HG02571 (cell line): ENCODE data around the gene RERE.
"Not testable (repeated sequence)": the region's sequence is repeated elsewhere in the genome, so short reads cannot be mapped to it uniquely, and the experiment has no call there.

Source experiments
- ATAC-seq: cut with Tn5 transposase; IDR thresholded peaks from one replicate; pipeline ENCODE4 v1.9.1; 2021; ENCODE audit warnings: mild to moderate bottlenecking, moderate library complexity; ENCODE audit not compliant: unreplicated experiment

The RERE gene

GRCh38 chr1:8809342-8809736 lies 8.1 kb downstream of the RERE start:
- ATAC-seq, result no peak

DNA sequence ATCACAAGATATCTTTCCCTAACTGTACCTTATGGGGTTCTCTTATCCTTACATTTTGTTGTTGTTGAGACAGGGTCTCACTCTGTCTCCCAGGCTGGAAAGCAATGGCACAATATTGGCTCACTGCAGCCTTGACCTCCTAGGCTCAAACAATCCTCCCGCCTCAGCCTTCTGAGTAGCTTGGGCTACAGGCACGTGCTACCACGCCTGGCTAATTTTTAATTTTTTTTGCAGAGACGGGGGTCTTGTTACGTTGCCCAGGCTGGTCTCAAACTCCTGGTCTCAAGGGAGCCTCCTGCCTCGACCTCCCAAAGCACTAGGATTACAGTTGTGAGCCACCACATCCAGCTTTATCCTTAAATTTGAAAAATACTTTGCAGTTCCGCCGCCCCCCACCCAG lies 10.4 kb downstream of the RERE start:
- no peak for ATAC-seq

DNA sequence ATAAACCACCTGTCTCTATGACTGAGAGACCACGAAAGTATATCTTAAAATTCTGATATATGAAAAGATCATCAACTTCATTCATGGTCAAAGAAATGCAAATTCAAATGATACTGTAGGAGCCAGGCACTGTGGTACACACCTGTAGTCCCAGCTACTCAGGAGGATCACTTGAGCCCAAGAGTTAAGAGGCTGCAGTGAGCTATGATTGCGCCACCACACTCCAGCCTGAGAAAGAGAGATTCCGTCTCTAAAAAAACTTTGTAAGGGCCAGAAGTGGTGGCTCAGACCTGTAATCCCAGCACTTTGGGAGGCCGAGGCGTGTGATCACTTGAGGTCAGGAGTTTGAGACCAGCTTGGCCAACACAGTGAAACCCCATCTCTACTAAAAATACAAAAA lies 17.0 kb downstream of the RERE start:
- no peak for ATAC-seq

- ATAC-seq, result no peak
Observed at GRCh38 chr1:8797216-8797615, 20.2 kb downstream of the RERE start.

- no peak for ATAC-seq
Observed at GRCh38 chr1:8796812-8797211, 20.6 kb downstream of the RERE start.

- no peak for ATAC-seq
Observed at GRCh38 chr1:8794605-8795004, 22.8 kb downstream of the RERE start.

GRCh38 chr1:8791819-8792218 lies 25.6 kb downstream of the RERE start:
- no peak for ATAC-seq

DNA sequence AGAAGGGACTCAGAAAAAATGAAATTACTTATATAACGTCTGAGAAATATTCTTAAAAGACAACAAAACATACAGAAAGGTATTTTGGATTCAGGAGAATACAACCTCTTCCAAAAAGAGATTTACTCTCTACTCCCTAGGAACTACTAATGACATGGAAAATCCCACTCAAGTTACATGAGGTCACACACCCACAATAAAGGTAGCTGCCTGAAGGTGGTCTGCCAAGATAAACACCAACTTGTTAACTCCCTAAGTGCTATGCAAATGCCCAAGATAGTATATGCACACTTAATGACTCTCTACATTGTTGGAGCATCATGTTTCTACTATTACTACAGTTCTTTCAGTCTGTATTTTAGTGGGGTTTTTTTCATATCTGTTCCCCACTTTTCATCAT lies 26.5 kb downstream of the RERE start:
- ATAC-seq, result no peak

- ATAC-seq, result no peak
Observed at GRCh38 chr1:8790478-8790877, 27.0 kb downstream of the RERE start.

GRCh38 chr1:8789314-8790214 lies 27.9 kb downstream of the RERE start:
- ATAC-seq, result no peak

DNA sequence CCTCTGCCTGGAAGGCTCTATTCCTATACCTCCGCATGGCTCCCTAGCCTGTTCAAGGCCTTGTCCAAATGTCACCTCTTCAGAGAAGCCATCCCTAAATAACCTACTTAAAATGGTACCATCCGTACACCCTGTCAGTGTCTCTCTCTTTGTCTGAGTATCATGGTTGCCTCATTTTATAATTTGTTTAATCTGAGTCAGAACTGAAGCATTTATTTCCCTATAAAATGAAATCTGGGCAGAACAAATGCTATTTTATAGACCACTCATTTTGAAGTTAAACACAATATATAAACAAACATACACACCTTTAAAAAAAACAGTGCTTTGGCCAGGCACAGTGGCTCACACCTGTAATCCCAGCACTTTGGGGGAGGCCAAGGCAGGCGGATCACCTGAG lies 30.2 kb downstream of the RERE start:
- no peak for ATAC-seq

- not testable (repeated sequence) for ATAC-seq
Observed at GRCh38 chr1:8786204-8786603, 31.2 kb downstream of the RERE start.

- no peak for ATAC-seq
Observed at GRCh38 chr1:8782955-8783354, 34.5 kb downstream of the RERE start.

DNA sequence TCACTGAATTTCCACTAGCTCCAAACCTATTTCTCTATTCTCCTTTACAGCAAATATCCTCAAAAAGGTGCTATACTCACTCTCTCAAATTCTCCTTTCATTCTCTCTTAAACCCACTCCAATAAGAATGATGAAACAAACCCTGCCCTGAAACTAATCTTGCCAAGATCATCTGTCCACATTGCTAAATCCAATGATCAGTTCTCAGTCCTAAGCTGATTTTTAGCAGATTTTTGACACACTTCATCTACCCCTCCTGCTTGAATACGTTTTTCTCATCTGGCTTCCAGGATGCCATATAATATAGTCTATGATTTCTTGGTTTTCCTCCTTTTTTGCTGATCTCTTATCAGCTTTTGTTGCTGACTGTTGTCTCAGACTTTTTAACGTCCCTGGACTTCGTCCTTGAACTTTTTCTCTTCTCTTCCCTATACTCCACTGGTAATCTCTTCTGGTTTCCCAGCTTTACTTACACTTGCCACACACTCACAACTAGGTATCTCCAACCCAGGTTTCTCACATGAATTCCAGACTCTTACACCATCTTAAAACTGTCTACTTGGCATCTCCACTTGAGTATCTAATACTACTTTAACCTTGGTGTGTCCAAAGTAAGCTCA lies 35.3 kb downstream of the RERE start:
- ATAC-seq, result no peak

- ATAC-seq, result no peak
Observed at GRCh38 chr1:8780405-8780804, 37.0 kb downstream of the RERE start.

- ATAC-seq, result no peak
Observed at GRCh38 chr1:8777867-8778266, 39.6 kb downstream of the RERE start.

DNA sequence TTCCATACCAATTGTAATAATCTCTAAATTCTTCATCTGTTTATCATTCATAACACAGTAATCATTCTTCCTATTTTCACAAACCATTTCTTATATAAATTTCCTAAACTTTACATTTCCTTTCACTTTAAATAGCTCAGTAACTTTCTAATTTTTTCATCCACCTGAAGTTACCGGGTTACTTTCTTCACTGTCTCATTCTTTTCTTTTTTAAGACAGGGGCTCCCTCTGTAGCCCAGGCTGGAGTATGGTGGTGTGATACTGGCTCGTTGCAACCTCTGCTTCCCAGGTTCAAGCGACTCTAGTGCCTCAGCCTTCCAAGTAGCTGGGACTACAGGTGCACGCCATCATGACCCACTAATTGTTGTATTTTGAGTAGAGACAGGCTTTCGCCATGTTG lies 41.3 kb downstream of the RERE start:
- ATAC-seq, result no peak

GRCh38 chr1:8767006-8767405 lies 50.4 kb downstream of the RERE start:
- ATAC-seq, result no peak

- ATAC-seq, result no peak
Observed at GRCh38 chr1:8765198-8765597, 52.2 kb downstream of the RERE start.

DNA sequence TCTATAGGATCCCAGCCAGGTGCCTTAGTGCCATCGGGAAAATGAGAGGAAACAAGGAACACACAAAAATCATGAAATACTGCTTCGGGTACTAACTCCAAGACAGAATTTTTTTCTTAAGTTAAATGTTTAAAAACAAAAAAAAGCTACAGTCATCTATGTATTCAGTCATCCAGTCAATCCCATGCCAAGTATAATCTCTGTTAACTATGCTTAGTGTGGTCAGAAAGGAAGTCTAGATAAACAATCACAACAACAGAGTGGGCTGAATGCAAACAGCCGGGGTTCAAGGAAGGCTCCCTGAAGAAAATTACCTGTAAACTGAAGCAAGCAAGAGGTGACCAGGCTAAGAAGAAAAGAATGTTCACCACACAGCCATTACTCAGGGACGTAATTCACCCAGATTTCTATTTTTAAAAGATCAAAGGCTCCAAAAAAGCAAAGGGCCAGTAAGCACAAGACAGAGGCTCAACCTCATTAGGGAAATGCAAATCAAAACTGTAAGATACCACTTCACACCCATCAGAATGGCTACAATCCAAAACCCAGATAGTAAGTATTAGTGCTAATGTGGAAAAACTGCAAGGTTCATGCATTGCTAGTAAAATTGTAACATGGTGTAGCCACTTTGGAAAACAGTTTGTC lies 53.0 kb downstream of the RERE start:
- ATAC-seq, result no peak

DNA sequence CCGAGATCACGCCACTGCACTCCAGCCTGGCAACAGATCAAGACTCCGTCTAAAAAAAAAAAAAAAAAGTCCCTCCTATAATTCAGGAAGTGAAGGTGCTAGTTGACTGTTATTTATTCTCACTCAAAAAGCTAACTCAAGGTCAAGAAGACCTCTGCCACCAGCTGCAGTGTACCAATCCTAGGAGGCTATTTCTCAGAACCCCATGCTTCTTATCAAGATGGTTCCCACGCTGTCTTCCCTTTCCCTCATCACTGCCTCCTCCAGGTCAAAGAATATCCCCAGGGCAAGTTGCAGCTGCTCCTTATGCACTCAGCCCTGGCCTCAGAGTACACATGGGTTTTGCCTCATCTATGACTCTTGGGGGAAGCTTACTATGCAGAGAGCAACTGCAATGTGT lies 53.6 kb downstream of the RERE start:
- no peak for ATAC-seq

- ATAC-seq, result no peak
Observed at GRCh38 chr1:8754993-8755392, 62.4 kb downstream of the RERE start.
